A549 treated with AZD2906 at 1 μM for 4 hours (cell line): ENCODE data around the gene FOXC1. TPM values are rescaled to one million over a fixed set of nuclear protein-coding genes. Genes with fewer than 3 reads are reported as not detected.

Experiments used
- total RNA-seq: library from RNA; stranded (reverse); fragments of 200-300 nt; extraction: Qiagen RNA extraction; gene quantifications from 5 replicates; pipeline ENCODE4 v1.2.3, GENCODE V29; 2022

Gene FOXC1
- total RNA-seq, result 4.8 to 6.9 TPM (median 6.4 TPM) in 5 replicates

DNA sequence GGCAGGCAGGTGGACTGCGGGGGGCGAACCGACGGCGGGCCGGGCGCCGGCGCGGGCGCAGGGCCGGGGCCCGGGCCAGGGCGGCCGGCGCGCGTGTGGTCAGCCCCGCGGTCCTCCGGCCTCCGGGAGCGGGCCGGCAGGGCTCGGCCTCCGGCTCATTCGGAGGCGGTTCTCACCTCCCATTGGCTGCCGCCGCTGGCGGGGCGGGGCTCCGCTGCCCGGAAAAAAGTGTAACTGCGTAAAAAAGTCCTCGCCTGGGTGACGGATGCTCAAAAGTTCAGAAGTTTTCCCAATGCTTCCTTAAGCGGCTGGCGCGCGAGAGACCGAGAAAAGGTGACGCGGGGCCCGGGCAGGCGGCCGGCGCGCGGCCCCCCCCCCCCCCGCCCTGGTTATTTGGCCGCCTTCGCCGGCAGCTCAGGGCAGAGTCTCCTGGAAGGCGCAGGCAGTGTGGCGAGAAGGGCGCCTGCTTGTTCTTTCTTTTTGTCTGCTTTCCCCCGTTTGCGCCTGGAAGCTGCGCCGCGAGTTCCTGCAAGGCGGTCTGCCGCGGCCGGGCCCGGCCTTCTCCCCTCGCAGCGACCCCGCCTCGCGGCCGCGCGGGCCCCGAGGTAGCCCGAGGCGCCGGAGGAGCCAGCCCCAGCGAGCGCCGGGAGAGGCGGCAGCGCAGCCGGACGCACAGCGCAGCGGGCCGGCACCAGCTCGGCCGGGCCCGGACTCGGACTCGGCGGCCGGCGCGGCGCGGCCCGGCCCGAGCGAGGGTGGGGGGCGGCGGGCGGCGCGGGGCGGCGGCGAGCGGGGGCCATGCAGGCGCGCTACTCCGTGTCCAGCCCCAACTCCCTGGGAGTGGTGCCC, at the start of gene FOXC1:
FOXC1 (plus strand) TSS at position 268 of the 849 bp plus-strand sequence; CDS start at position 799, 531 bp downstream.

Other genes starting within 250 kb of the FOXC1 start
- 14.7 to 21.0 TPM (median 19.6 TPM) in 5 replicates for gene FOXF2, start 220.3 kb upstream of the FOXC1 start, total RNA-seq